Stimulated activated naive CD4-positive, alpha-beta T cell treated with Interleukin-2 at 50 U/mL for 16 hours (primary cell): ENCODE measurements around the gene ACOT11.

Experiments
- DNase-seq: peaks from one replicate; lab custom pipeline; 2025; lab: John Stamatoyannopoulos, UW

Gene ACOT11

DNA sequence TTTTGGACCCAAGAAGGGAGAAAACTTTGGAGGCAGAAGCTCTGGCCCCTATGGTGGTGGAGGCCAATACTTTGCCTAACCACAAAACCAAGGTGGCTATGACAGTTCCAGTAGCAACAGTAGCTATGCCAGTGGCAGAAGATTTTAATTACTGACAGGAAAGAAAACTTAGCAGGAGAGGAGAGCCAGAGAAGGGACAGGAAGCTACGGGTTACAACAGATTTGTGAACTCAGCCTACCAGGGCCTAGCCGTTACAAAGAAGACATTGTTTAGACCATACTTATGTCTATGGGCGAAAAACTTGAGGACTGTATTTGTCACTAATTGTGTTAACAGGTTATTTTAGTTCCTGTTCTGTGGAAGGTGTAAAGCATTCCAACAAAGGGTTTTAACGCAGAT lies 10.4 kb upstream of the ACOT11 start:
- no peak for DNase-seq

DNA sequence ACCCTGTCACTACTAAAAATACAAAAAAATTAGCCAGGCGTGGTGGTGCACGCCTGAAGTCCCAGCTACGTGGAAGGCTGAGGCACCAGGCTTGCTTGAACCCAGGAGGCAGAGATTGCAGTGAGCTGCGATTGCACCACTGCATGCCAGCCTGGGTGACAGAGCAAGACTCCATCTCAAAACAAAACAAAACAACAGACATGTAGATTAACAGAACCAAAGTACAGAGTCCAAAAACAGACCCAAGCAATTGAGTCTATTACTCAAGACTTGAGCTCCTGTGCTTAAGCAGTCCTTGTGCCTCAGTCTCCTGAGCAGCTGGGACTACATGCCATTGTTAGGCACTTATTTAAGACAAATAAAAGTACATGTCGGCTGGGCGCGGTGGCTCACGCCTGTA lies 9.5 kb upstream of the ACOT11 start:
- DNase-seq, result no peak

DNA sequence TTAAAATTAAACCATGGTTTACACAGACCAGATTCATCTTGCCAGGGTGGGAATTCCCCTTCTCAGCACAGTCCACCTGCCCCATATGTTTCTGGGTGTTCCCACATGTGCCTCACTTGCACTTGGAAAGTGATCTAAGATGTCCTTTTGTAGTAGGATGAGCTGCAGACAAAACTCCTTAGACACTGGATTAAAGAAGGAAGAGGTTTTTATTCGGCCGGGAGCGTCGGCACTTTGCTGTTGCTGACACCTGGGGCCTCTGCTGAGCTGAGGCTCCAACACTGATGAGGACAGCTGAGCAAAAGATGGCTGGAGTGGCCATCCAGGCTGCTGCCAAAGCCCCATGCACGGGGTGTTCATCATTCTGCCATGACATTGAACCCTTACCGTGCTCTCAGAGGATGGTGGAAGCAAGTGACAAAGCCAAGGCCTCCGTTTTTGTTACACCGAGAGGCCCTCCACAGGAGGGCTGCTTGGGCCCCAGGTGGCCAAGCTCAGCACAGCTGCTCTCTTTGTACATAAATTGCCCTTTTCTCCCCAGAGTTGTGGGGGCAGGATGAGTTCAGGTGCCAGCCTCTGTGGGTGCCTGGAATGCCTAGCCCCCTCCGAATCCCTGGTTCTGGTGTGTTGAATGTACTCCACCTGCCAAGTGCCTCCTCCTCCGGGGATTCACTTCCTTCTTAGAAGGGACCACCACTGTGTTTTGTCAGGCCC lies 7.3 kb upstream of the ACOT11 start:
- no peak for DNase-seq

DNA sequence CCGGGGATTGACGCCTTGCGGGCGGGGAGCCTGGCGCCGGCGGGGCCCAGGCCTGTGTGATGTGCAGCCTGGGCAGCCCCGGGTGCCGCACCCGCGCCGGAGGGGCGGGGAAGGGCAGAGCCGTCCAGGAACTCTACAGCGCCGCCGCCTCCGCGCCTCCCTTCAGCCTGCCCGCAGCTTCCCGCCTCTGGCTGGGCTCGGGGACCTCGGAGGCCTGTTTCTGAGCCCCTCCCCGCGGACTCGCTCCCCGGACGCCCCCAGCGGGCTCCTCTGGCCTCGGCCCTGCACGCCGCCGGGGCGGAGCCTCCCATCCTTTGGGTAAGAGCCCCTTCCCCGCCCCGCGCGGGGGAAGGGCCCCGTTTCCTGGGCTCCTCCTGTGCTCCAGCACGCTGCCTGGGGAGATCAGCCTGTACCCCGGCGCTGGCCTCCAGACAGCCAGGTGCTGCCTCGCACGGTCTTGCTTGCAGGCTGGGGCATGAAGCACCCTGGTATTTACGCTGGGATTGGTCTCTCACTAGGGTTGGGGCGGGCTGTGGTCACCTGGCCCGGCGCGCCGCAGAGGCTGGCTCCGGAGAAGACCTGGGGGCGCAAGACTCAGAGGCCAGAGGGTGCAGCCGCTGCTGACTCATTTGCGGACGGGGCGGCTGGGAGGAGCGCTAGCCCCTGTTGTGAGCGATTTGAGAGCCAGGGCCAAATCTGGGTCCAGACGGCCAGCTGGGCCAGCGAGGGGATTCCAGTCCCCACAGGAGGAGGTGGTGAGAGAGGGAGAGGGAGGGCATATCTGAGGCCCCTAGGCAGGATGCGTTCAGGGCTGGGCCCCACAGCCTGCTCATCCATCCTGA lies 5.7 kb upstream of the ACOT11 start:
- peak; percentile 40 for DNase-seq

DNA sequence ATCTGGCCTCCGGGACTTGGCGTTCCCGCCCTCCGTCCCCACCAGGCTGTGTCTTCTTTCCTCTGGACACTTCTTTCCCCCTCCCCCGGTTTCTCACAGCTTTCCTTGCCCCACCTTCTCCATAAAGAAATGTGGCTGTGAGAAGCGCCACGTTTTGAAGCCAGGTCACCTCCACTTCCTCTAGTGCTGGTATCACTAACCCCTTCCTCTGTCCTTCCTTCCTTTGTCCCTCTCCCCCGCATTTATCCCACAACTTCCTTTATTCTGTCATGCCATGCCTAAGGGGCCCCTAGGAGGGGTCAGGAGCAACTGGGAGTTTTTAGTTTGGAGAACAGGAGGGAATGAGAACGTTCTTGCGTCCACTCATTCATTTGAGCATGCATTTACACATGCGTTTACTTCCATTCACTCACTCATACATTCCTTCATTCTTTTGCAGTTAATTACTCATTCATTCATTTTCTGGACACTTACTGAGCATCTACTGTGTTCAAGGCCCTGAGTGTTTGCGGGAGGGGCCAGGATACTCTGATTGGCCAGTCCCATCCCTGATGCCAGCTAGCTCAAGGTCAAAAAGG lies 5.0 kb upstream of the ACOT11 start:
- DNase-seq, result no peak

DNA sequence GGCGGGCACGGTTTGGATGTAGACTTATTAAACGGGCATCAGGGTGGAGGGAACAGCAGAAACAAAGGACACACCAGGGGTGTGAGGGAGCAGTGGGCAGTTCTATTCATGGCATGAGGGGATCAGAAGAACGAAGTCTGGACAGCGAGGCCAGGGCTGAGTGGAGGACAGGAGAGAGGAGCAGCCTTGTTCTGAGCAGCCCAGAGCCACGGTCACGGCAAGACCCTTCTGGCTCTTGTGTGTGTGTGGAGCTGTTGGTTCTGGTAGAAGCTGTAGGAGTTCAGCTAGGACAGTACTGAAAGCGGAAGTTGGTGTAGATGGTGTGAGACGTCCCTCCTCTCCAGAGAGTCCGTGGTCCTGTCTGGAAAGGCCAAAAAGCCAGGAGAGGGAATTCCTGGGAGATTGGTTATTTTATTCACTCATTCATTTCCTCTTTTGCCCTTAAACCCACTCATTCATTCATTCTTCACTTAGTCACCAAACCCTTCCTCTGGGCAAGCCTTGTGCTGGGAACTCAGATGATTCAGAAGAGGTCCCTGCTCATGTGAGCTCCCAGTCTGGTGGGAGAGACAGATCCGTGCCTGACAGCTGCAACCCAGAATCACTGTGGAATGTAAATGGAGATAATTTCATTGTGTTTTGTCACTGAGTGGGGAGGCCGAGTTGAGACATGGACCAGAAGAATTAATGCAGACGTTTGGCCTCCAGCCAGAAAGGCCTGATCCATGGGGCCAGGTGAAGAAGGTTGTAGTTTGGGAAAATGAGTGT lies 4.1 kb upstream of the ACOT11 start:
- no peak for DNase-seq

DNA sequence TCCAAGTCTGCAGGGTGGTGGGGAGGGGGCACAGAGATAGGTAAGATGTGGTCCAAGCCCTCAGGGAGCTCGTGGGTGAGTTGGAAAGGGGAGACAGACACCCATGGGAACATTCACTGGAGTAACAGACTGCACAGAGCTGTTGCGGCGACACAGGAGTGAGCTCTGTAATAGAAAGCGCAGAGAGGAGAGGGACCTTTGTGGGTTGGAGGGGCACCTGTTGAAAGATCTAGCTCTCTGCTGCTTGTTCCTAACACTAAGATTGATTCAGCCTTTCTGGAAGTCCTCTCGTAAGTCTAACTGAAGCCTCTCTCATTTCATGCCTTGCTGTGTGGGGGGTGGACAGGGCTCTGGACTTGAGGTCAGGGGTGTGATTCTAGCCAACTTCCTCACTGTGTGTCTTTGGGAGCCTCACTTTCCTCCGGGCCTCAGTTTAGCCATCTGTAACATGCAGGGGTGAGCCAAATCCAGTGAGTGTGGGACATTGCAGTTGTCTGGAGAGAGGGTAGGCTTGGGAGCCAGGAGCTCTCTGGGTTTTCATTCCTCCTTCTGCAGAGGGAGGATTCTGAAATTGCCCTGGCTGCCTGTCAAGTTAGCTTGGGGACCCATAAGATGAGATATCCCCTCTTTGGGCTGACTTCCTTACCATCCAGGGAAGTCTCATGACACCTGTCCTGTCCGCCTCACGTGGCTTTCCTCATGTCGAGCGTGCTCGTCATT lies 2.0 kb upstream of the ACOT11 start:
- DNase-seq, result no peak

DNA sequence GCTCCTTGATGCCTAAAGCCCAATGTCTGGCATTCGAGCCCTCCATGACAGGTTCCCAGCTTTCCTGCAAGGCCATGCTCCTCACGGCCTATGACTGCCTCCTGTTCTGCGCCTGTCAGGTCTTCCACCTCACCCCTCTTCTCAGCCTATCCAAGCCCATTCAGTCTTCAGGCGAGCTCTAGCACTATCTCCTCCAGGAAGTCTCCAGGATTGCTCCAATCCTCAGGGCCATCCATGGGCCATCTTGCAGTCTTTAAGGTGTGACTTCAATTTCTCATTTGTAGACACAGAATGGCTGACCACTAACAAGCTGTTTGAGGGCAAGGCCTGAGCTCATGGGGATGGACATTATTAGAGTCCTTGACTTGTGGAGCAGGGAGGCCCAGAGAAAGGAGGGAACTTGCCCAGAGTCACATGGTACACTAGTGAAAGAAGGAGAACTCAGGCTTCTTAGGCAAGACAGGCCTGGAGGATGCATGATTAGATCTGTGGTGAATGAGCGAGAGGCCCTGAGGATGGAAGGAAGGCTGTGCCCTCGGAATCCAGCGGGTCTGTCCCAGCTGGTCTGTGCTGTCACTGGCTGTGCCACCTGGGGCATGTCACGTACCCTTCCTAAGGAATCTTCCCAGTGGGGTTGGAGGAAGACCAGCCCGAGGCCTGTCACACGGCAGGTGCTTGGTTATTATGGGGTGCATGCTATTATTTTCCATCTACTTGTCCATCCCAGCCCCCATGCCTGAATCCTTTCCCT lies 1.2 kb upstream of the ACOT11 start:
- DNase-seq, result no peak

DNA sequence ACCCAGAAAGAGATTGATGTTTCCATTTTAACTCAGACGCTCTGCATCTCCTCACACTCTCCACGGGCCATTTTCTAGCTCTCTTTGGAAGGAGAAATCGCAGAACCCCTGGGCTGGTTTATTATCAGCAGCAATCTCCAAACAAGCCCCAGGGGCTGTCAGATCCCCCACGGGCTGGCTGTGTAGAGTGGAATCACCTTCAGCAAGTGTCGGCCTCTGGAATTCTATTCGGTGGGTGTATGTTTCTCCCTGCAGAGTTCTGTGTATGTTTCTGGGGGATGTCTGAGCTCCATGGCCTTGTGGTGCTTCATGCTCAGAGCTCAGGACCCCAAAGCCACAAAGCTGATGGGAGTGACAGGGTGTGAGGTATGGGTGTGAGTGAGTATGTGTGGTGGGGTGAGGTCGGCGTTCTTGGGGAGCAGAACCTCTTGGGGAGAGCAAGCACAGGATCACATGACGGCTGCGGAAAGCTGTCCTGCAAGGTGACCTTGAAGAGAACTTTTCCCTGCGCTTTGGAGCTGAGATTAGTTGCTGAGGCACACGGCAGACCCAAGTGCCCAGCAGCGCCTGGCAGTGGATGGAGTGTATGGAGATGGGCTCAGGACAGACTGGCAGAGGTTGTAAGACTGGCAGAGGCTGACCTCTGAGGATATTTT lies 489 bp downstream of the ACOT11 start:
- no peak for DNase-seq

DNA sequence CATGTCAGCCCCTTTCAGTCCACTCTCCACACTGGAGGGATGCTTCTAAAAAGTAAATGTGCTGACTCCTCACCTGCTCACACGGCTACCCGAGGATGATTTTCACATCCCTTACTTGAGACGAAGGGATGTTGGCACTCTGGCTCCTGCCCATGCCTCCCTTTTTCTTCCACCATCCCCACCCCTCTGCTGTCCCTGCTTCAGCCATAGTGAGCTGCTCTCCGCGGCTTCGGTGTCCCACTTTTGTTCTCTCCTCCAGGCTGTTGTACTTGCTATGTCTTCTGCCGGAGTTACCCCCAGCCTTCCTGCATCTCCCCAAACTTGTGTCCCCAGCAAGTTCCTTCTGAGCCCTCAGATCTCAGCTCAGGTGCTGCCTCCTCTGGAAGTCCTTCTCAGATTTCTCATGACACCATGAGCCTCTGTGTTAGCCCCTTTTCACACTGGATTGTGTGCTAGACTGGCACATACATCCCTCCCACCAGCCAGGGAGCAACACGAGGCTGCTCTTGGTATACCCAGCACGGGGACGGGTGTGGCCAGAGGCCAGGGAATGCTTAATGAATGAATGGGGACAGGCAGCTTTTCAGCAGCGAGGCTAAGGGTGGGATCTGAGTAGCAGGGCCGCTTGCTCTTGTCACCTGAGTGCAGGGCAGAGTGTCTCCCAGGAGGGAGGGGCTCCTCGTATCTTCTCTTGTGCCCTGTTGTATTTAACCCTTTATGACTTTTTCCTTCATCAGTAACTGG lies 1.3 kb downstream of the ACOT11 start:
- DNase-seq, result no peak

DNA sequence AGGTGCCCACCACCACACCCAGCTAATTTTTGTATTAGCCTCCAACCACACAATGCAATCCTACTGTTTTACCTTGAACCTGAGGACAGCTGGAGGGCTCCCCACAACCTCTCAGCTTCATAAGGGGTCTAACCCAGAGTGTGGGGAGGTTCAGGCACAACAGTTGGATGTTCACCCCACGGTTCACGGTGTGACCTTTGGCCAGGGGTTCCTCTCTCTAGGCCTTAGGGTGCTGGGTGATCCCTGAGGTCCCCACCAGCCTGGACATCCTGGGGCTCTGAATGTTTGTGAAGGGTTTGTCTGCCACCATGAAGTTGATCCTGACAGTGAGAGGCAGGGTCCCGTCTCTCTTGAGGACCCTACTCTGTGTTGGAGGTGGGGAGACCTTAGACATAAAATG lies 3.9 kb downstream of the ACOT11 start:
- no peak for DNase-seq

DNA sequence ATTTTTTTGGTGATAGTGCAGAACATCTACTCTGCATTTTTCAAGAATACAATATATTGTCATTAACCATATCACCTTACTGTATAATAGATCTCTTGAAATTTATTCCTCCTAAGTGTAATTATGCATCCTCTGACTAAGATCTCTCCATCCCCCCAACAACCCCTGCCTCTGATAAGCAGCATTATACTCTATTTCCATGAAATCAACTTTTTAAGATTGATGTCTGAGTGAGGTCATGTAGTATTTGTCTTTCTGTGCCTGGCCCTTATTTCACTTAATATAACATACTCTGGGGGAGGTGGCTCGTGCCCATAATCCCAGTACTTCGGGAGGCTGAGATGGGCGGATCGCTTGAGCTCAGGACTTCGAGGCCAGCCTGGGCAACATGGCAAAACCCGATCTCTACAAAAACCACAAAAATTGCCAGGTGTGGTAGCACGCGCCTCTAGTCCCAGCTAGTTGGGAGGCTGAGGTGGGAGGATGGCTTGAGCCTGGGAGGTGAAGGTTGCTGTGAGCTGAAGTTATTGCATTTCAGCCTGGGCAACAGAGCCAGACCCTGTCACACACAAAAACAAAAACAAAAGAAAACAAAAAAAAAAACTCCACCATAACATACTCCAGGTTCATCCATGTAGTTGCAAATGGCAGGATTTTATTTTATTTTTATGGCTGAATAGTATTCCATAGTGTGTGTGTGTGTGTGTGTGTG lies 5.7 kb downstream of the ACOT11 start:
- DNase-seq, result no peak

DNA sequence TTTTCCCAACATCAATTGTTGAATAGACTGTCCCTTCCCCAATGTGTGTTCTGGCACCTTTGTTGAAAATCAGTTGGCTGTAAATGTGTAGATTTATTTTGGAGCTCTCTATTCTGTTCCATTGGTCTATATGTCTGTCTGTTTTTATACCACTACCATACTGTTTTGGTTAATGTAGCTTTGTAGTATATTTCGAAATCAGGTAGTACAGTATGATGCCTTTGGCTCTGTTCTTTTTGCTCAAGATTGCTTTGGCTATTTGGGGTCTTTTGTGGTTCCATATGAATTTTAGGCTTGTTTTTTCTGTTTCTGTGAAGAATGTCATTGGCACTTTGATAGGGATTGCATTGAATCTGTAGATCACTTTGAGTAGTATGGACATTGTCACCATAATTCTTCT lies 8.1 kb downstream of the ACOT11 start:
- DNase-seq, result no peak

DNA sequence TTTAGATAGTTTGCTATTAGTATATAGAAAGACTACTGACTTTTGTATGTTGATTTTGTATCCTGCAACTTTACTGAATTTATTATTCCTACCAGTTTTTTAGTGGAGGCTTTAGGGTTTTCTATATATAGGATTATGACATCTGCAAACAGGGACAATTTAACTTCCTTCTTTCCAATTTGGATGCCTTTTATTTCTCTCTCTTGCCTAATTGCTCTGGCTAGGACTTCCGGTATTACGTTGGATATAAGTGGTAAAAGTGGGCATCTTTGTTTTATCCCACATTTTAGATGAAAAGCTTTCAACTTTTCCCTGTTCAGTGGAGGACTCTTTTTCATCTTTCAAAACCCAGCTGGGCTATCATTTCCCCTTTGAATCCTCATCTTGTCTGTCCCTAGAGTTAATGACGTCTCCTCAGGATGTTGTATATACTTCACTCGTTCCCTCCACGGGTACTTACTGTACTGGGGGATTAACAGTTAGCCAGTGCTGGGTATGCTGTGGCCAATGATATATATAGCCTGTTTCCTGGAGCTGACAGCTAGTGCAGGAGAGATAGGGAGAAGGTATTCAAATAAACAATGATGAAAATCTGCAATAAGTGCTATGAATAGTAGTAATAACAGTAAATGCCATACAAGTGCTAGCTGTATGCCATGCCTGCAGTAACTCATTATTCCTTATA lies 9.8 kb downstream of the ACOT11 start:
- DNase-seq, result no peak

DNA sequence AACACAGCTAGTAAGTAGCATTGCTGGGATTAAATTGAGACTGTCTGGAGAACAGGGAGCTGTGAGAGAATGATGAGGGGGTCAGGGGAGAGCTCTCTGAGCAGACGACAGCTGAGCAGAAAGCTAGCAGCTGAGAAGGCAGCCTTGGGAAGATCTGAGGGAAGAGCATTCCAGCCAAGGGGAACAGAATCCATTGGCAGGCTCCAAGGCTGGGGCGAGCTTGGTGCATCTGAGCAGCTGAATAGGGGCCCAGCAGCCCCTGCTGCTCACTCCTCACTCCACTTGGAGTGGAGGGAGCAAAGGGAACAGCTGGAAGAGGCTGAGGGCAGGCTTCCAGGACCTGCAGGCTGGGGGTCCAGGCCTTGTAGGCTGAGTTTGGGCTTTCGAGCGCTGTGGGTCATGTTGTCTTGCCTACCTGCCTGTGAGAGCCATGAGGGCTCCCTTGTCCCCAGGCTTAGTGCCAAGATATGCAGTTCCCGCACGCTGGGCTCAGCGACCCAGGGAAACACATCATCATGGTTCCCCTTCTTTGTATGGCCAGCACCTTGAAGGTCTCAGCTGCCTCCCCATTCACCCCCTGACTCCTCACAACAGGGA lies 10.5 kb downstream of the ACOT11 start:
- DNase-seq, result no peak

DNA sequence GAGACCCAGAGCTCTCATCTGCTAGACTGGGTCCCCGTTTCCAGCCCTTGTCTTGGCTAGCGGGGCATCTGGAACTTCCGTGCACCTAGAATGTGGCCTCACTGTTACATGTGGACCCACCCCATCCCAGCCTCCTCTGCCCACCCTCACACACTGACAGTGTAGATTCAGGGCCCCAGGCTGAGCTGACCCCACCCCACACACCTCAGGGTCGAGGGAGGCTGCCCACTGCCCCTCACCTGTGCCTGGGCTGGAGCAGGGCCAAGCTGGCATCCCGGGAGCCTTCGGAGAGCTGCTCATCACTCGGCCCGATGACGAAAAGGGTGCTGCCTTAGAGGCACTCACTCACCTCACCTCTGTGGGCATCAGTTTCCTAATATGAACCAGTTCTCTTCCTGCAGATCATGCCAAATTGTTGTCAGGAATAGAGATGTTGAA lies 11.1 kb downstream of the ACOT11 start:
- no peak for DNase-seq

DNA sequence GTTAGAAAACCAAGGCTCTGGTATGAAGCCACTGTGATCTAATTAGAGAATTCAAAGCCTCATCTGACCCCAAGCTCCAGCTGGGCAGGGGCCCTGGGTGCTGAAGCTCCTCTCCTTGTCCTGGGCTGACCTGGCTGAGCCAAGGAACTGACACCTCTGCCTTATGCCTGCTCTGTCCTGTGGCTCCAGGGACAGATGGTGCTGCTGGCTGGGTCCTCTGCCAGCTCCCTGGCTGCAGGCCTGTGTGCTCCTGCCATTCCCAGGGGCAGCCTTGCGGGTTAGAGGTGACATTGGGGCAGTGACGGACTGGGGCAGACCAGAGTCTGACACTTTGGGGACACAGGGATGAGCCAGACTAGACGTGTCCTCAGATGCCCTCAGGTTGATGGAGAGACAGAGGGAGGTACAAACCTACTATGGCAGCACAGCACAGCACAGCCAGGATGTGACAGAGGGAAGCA lies 11.8 kb downstream of the ACOT11 start:
- DNase-seq, result no peak
